ENCODE results near the gene DHCR7. TPM values are rescaled to one million over a fixed set of nuclear protein-coding genes. Genes with fewer than 3 reads are reported as not detected.

The DHCR7 gene
- total RNA-seq, 1 experiment from 2014 or later: 72.6 TPM

DNA sequence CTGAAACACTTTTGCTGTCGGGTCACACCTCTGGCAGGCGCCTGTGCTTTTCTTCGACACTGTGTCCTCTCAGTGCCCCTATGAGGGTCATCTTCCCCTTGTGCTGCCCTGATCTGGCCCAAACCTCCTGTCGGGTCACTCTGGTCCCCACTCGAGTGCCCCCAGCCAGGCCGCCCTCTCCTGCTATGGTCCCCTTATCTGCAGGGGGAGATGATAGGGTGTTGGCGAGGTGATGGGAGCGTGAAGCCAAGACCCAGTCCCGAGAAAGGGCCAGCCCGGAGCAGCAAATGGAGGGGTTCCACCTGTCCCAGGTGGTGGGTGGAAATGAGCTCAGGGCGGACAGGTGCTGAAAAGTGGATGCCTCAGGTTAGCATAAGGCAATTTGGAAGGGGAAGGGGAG is 14.5 kb upstream of the DHCR7 start:
- ChIA-PET POLR2A (no interaction called here), CTCF (no interaction called here)

DNA sequence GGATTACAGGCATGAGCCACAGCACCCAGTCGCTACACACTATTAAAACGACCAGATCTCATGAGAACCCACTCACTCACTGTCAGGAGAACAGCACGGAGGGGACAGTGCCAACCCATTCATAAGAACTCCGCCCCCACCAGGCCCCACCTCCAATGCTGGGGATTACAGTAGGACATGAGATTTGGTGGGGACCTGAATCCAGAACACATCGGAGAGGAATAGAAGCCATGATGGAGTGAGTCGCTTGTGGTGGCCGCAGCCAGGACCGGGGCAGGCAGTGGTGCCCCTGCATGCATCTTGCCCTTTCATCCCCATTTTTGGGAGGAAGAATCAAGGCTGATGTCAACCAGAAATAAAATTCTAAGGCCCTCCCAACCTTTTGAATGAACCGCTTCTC is 13.5 kb upstream of the DHCR7 start:
- Mint-ChIP-seq H3K27ac (ENCODE audit: low read depth, unreplicated experiment) (no peak overlapping the region), H3K9me3 (ENCODE audit: unreplicated experiment) (no peaks in the 10 kb centered on the region), H3K4me3 (ENCODE audit: unreplicated experiment) (no peak overlapping the region), H3K4me1 (ENCODE audit: insufficient read depth, unreplicated experiment) (no peaks in the 10 kb centered on the region), H3K36me3 (ENCODE audit: insufficient read depth, unreplicated experiment) (peaks cover 54% of the 10 kb centered on the region), H3K27me3 (ENCODE audit: insufficient read depth, unreplicated experiment) (no peaks in the 10 kb centered on the region)
- POLR2A ChIA-PET: no interaction called here
- no TSS peak for BruUV-seq (replicated peaks)
- CTCF ChIA-PET: interaction anchor here (0.7 kb wide), 1 partner anchor 990 kb away, joined by 3 read pairs; no protein-coding TSS in a partner anchor
- intact Hi-C loops (cut with micrococcal nuclease): no loop called here
- no peak for DNase-seq (ENCODE audit: unreplicated experiment)
- TF ChIP-seq, protein P1, sequence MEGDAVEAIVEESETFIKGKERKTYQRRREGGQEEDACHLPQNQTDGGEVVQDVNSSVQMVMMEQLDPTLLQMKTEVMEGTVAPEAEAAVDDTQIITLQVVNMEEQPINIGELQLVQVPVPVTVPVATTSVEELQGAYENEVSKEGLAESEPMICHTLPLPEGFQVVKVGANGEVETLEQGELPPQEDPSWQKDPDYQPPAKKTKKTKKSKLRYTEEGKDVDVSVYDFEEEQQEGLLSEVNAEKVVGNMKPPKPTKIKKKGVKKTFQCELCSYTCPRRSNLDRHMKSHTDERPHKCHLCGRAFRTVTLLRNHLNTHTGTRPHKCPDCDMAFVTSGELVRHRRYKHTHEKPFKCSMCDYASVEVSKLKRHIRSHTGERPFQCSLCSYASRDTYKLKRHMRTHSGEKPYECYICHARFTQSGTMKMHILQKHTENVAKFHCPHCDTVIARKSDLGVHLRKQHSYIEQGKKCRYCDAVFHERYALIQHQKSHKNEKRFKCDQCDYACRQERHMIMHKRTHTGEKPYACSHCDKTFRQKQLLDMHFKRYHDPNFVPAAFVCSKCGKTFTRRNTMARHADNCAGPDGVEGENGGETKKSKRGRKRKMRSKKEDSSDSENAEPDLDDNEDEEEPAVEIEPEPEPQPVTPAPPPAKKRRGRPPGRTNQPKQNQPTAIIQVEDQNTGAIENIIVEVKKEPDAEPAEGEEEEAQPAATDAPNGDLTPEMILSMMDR (IDR thresholded peaks at IDR 0.05; ENCODE audit: unreplicated experiment): no peak

More for the DNA sequence above, 14.5 kb upstream of the DHCR7 start:
- no peaks in the 10 kb centered on the region for H3K27me3 Mint-ChIP-seq (ENCODE audit: insufficient read depth, unreplicated experiment)
- no TSS peak for BruUV-seq (replicated peaks)
- intact Hi-C loops (cut with micrococcal nuclease): no loop called here
- H3K4me3 Mint-ChIP-seq (ENCODE audit: unreplicated experiment): no peak overlapping the region
- peaks cover 47% of the 10 kb centered on the region for H3K36me3 Mint-ChIP-seq (ENCODE audit: insufficient read depth, unreplicated experiment)
- DNase-seq (ENCODE audit: unreplicated experiment): no peak
- TF ChIP-seq, protein P1 (IDR thresholded peaks at IDR 0.05; ENCODE audit: unreplicated experiment): no peak
- no peaks in the 10 kb centered on the region for H3K4me1 Mint-ChIP-seq (ENCODE audit: insufficient read depth, unreplicated experiment)
- no peaks in the 10 kb centered on the region for H3K9me3 Mint-ChIP-seq (ENCODE audit: unreplicated experiment)
- H3K27ac Mint-ChIP-seq (ENCODE audit: low read depth, unreplicated experiment): no peak overlapping the region

DNA sequence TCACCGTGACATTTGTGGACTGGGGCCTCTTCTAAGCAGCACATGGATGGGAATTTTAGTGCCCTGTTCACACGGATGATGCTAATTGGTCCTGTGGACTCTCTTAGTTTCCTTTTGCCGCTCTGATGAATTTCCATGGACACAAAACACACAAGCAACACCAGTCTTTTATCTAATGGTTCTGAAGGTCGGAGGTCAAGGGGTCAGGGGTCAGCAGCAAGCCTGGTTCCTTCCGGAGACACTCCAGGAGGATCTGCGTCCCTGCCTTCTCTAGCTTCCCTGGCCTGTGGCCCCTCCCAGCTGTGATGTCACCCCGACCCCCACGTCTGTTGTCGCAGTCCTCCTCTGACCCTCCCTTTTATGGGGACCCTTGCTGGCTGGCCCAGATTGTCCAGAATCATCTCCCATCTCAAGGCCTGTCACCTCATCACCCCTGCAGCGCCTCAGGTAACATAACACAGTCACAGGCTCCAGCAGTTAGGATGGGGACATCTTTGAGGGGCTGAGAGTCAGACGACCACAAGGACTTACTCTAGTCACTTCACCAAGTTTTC is 11.7 kb upstream of the DHCR7 start:
- no peak for DNase-seq (ENCODE audit: unreplicated experiment)
- ChIA-PET POLR2A (interaction anchor here (1.4 kb wide), 1 partner anchor 13 kb away, joined by 3 read pairs; no protein-coding TSS in a partner anchor), CTCF (no interaction called here)
- Mint-ChIP-seq H3K27ac (ENCODE audit: low read depth, unreplicated experiment) (no peak overlapping the region), H3K4me3 (ENCODE audit: unreplicated experiment) (no peak overlapping the region), H3K4me1 (ENCODE audit: insufficient read depth, unreplicated experiment) (no peaks in the 10 kb centered on the region), H3K9me3 (ENCODE audit: unreplicated experiment) (no peaks in the 10 kb centered on the region), H3K36me3 (ENCODE audit: insufficient read depth, unreplicated experiment) (peaks cover 70% of the 10 kb centered on the region), H3K27me3 (ENCODE audit: insufficient read depth, unreplicated experiment) (no peaks in the 10 kb centered on the region)
- TF ChIP-seq, protein P1 (IDR thresholded peaks at IDR 0.05; ENCODE audit: unreplicated experiment): no peak
- no TSS peak for BruUV-seq (replicated peaks)
- intact Hi-C loops (cut with micrococcal nuclease): loop anchor here (10.0 kb wide), 1 partner anchor 995 kb away; no protein-coding TSS in a partner anchor

DNA sequence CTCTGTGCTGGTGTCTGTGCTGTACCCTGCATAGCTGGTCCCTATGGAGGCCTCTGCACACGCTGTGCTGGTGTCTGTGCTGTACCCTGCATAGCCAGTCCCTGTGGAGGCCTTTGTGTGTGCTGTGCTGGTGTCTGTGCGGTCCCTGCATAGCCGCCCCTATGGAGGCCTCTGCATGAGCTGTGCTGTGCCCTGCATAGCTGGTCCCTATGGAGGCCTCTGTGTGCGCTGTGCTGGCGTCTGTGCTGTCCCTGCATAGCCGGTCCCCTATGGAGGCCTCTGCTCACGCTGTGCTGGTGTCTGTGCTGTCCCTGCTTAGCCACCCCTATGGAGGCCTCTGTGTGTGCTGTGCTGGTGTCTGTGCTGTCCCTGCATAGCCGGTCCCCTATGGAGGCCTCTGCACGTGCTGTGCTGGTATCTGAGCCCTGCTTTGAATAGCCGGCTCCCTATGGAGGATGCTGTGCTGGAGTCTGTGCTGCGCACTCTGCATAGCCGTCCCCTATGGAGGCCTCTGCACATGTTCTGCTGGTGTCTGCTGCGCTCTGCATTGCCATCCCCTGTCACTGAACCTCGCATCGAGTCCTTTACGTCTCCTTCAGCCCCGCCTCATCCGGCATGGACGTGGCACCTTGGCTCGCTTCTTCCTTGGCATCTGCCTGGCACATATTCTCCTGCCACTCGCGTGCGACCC is 11.0 kb upstream of the DHCR7 start:
- TF ChIP-seq, protein P1 (IDR thresholded peaks at IDR 0.05; ENCODE audit: unreplicated experiment): no peak
- Mint-ChIP-seq H3K27me3 (ENCODE audit: insufficient read depth, unreplicated experiment) (no peaks in the 10 kb centered on the region), H3K27ac (ENCODE audit: low read depth, unreplicated experiment) (no peak overlapping the region), H3K36me3 (ENCODE audit: insufficient read depth, unreplicated experiment) (peaks cover 69% of the 10 kb centered on the region), H3K9me3 (ENCODE audit: unreplicated experiment) (no peaks in the 10 kb centered on the region), H3K4me3 (ENCODE audit: unreplicated experiment) (no peak overlapping the region), H3K4me1 (ENCODE audit: insufficient read depth, unreplicated experiment) (no peaks in the 10 kb centered on the region)
- intact Hi-C loops (cut with micrococcal nuclease): loop anchor here (10.0 kb wide), 1 partner anchor 994 kb away; no protein-coding TSS in a partner anchor
- ChIA-PET CTCF (interaction anchor here (0.6 kb wide), 1 partner anchor 1007 kb away, joined by 4 read pairs; no protein-coding TSS in a partner anchor), POLR2A (interaction anchor here (1.4 kb wide), 1 partner anchor 12 kb away, joined by 3 read pairs; no protein-coding TSS in a partner anchor)
- no TSS peak for BruUV-seq (replicated peaks)
- no peak for DNase-seq (ENCODE audit: unreplicated experiment)

Measured in MCF 10A (cell line).